Adipose tissue (tissue), 3 donors: ENCODE measurements around the gene ZNF609. TPM values are rescaled to one million over a fixed set of nuclear protein-coding genes. Genes with fewer than 3 reads are reported as not detected.
"Not testable (repeated sequence)": the region's sequence is repeated elsewhere in the genome, so short reads cannot be mapped to it uniquely, and the experiment has no call there.

Experiments
- H3K27ac ChIP-seq: one replicate; pipeline ENCODE4 v1.5.1; 2013; ENCODE audit warnings: low read depth, low read length
- WGBS, 3 donors: extraction: QIAGEN DNeasy Blood & Tissue Kit; methylation state at CpG; one replicate each; pipeline ENCODE4 v1.1.7; 2013; 5-methylcytosine and 5-hydroxymethylcytosine counted together
- polyA plus RNA-seq, 3 donors: library from polyadenylated mRNA; stranded (reverse); fragments of 200-250 nt; gene quantifications; one replicate each; pipeline ENCODE4 v1.2.3, GENCODE V29; 2013
- donor health status: healthy with polysubstance abuse.
- donor health status: Bipolar disorder and iron deficiency.
- donor health status: healthy.

ZNF609 gene
- polyA plus RNA-seq, 3 donors, result 3.5 to 9.8 (median 7.9) TPM

GRCh38 chr15:64629063-64629462 lies 168.7 kb downstream of the ZNF609 start:
- H3K27ac ChIP-seq, result no peak overlapping the region
- WGBS, 3 donors, result 71 to 98% (median 94%) methylated on average over 2 of the region's 2 CpGs

DNA sequence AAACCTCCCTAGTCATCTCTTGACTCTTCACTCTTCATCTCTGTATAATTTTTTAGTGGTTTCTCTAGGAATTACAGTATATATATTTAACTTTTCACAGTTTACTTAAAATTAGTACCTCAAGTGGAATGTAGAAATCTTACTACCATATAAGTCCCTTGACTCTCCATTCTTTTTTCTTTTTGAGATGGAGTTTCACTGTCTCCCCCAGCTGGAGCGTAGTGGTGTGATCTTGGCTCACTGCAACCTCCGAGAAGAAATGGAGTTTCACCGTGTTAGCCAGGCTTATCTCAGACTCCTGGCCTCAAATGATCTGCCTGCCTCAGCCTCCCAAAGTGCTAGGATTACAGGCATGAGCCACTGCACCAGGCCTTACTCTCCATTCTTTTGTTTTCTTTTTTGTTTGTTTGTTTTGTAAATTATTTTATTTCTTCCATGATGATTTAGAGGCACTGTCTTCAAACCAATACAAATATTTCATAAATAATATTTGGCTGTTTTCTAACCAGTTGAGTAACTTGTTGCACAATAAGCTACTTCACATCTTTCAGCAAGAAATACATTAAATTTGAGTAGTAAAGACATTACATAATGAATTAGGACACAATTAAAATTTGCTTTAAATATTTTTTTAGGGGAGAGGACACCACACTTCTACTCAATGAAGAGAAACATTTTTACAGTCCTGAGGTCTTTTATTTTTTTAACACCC lies 170.2 kb downstream of the ZNF609 start:
- no peak overlapping the region for H3K27ac ChIP-seq
- WGBS, 3 donors, result 42 to 73% (median 55%) methylated on average over 3 of the region's 3 CpGs

GRCh38 chr15:64632639-64633038 lies 172.3 kb downstream of the ZNF609 start:
- not testable (repeated sequence) for H3K27ac ChIP-seq
- 89 to 95% (median 93%) methylated on average over 3 of the region's 3 CpGs for WGBS, 3 donors

- H3K27ac ChIP-seq, result no peak overlapping the region
- WGBS, 3 donors, result 87 to 96% (median 91%) methylated on average over 5 of the region's 5 CpGs
These were observed 173.0 kb downstream of the ZNF609 start for GRCh38 chr15:64633332-64633731.

DNA sequence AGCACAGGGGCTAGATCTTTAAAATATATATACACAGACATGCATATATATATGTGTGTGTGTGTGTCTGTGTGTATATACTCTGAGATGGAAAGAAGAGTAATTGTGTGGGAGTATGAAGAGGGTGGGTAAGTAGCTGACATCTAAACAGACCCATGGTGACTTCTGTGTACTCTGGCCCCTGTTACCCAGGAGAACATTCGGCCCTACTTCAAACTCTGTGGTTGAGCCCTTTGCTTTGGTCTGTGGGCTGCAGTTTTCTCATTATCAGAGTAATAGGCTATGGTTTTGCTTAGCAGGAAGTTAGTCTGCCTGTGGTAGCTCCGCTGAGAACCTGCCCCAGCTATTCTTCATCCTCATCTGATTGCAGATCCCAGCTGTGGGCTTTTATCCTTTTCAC lies 173.6 kb downstream of the ZNF609 start:
- H3K27ac ChIP-seq, result no peak overlapping the region
- 32 to 57% (median 47%) methylated on average over 2 of the region's 2 CpGs for WGBS, 3 donors

GRCh38 chr15:64634576-64635498 lies 174.5 kb downstream of the ZNF609 start:
- H3K27ac ChIP-seq, result no peak overlapping the region
- 35 to 58% (median 46%) methylated on average over 4 of the region's 4 CpGs for WGBS, 3 donors

DNA sequence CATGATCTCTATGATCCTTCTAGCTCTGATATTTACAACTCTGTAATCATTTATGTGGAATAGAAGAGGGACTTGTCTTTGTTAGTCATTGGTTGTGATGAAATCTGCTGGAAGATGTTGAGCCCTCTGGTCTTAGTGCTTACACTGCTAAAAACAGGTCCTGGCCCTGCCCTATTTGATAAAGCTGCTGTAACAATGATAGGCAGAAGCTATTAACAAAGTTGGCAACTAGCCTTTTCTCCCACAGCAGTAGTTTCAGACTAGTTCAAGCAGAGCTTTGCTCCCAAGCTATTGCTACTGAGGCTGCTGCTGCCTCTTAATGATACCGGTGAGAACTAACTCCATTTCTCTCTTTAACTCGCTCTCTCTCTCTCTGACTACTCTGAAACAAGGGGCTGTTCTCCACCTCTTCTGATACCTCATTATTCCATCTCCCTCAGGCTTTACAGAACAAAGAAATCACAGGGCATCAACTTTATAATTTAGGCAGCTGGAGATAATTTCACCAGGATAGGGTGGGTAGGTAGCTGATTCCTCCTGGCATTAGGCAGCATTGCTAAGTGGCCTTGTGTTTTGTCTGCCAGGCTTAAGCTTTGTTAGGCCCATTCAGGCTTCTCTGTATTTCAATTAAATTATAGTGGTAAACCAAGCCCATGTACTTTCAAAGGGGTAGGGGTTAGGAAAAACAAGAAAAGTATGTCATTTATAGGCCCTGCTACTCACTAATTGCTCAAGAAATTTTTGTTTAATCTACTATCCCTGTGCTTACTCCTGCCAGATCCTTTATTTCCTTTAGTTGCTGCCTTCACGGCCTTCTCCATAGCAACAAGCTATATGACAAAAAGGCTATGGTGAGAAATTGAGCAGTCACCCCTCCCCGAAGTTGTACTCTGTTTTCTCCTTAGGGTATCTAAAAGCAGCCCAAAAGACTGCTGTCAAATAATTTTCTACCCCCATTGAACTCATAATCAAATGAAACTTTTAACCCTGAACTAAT lies 175.4 kb downstream of the ZNF609 start:
- H3K27ac ChIP-seq, result no peak overlapping the region
- 35 to 73% (median 70%) methylated on average over 4 of the region's 4 CpGs for WGBS, 3 donors

GRCh38 chr15:64636556-64636955 lies 176.2 kb downstream of the ZNF609 start:
- H3K27ac ChIP-seq, result no peak overlapping the region
- 94 to 98% (median 97%) methylated on average over 3 of the region's 3 CpGs for WGBS, 3 donors

- 97 to 100% (median 100%) methylated on average over 1 of the region's 1 CpG for WGBS, 3 donors
- no peak overlapping the region for H3K27ac ChIP-seq
These were observed 177.0 kb downstream of the ZNF609 start for GRCh38 chr15:64637412-64637811.

DNA sequence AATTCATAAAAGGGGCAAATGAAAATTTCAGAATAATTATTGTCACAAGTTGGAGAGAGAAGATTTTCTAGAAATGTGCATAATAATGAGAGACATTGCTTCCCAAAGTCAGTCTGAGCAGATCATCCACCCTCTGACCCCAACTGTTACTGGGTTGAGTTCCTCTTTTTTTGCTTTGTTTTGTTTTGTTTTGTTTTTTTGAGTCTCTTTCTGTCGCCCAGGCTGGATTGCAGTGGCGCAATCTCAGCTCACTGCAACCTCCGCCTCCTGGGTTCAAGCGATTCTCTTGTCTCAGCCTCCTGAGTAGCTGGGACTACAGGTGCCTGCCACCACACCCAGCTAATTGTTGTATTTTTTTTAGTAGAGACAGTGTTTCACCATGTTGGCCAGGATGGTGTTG lies 179.4 kb downstream of the ZNF609 start:
- 71 to 96% (median 71%) methylated on average over 4 of the region's 4 CpGs for WGBS, 3 donors
- not testable (repeated sequence) for H3K27ac ChIP-seq

DNA sequence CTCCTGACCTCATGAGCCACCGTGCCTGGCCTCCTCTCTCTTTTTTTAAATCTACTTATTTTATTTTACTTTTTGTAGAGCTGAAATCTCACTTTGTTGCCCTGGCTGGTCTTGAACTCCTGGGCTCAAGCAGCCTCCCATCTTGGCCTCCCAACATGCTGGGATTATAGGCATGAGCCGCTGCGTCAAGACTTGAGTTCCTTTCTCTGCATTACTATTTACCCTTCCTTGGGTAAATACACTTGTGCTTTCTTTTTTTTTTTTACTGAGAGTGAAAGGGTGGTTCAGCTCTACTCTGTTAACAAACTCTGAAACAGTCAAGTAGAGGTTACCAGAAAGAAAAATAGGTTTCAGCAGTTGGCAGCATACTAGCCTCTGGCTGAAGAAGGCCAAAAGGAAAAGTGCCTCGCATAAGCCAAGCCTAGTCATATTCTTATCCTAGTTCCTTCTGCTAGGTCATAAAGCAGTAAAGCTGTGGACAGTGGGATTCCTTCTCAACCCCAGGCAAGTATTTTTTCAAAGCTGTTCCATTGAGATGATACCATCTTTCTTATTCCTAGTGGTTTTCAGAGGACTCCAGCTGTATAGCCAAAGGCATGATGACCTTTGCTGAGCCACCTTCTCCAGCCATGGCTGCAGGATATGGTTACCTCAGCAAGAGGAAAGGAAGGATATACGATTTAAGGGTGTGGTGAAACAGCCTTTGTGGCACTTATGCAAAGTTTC lies 179.9 kb downstream of the ZNF609 start:
- 59 to 71% (median 65%) methylated on average over 5 of the region's 5 CpGs for WGBS, 3 donors
- H3K27ac ChIP-seq, result no peak overlapping the region

DNA sequence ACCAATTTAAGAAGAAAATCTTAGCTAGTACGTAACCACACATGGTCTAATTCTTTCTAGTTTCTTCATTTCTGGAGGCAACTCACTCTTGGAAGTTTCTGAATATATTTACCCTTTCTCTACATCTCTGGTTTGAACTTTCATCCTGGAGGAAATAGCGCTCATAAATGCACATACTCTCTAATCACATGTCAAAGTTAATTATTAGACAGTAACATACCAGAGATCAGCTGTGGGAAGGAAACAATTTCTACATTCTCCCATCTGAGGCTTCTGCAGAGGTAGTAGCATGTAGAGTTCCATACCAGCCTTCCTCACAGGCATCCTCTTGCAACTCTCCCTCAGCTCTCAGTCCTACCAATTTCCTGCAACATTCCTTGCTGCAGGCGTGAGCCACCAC lies 182.5 kb downstream of the ZNF609 start:
- no peak overlapping the region for H3K27ac ChIP-seq
- 56 to 91% (median 88%) methylated on average over 3 of the region's 3 CpGs for WGBS, 3 donors

DNA sequence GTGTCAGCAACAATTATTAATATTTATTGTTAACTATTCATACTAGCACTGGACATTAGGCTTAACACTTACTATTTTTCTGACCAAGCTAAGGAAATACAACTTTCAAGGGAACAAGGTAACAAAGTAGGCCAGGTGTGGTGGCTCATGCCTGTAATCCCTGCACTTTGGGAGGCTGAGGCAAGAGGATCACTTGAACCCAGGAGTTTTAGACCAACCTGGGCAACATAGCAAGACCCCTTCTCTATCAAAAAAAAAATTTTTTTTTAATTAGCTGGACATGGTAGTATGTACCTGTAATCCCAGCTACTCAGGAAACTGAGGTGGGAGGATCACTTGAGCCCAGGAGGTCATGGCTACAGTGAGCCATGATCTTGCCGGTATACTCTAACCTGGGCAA lies 183.3 kb downstream of the ZNF609 start:
- WGBS, 3 donors, result 96 to 100% (median 98%) methylated on average over 1 of the region's 1 CpG
- H3K27ac ChIP-seq, result no peak overlapping the region

DNA sequence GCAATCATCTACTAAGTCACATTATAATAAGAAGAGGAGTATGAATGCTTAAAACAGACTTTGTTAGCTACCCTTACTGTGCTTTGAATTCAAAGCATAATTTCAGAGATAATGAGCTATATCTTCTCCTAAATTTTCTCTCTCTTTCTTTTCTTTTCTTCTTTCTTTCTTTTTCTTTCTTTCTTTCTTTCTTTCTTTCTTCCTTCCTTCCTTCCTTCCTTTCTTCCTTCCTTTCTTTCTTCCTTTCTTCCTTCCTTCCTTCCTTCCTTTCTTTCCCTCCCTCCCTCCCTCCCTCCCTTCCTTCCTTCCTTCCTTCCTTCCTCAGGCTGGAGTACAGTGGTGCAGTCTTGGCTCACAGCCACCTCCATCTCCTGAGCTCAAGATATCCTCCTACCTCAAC lies 184.4 kb downstream of the ZNF609 start:
- H3K27ac ChIP-seq, result not testable (repeated sequence)

DNA sequence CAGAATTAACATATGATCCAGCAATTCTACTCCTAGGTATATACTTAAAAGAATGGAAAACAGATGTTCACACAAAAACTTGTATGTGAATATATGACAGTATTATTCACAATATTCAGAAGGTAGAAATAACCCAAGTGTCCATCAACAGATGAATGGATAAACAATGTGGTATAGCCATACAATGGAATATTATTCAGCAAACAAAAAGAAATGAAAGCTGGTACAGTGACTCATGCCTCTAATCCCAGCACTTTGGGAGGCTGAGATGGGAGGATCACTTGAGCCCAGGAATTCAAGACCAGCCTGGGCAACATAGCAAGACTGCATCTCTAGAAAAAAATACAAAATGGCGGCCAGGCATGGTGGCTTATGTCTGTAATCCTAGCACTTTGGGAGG lies 185.6 kb downstream of the ZNF609 start:
- no peak overlapping the region for H3K27ac ChIP-seq
- WGBS, 3 donors, result 96 to 100% (median 97%) methylated on average over 1 of the region's 1 CpG

- no peak overlapping the region for H3K27ac ChIP-seq
- 93 to 100% (median 99%) methylated on average over 1 of the region's 1 CpG for WGBS, 3 donors
These were observed 187.0 kb downstream of the ZNF609 start for GRCh38 chr15:64647367-64647766.

GRCh38 chr15:64650552-64650951 lies 190.2 kb downstream of the ZNF609 start:
- no peak overlapping the region for H3K27ac ChIP-seq
- WGBS, 3 donors, result 86 to 100% (median 94%) methylated on average over 1 of the region's 1 CpG

GRCh38 chr15:64651601-64652191 lies 191.3 kb downstream of the ZNF609 start:
- no peak overlapping the region for H3K27ac ChIP-seq
- 45 to 75% (median 65%) methylated on average over 4 of the region's 4 CpGs for WGBS, 3 donors
